Activated T-cell treated with anti-CD3 and anti-CD28 coated beads, Interleukin-2, amount 50 U/mL, for 48 hours (primary cell): Measurements from ENCODE around the gene DRC7.

Experiments
- DNase-seq, 2 experiments: peaks; one replicate each; pipeline ENCODE4 v3.0.0-alpha.2; 2020

The DRC7 gene, protein sequence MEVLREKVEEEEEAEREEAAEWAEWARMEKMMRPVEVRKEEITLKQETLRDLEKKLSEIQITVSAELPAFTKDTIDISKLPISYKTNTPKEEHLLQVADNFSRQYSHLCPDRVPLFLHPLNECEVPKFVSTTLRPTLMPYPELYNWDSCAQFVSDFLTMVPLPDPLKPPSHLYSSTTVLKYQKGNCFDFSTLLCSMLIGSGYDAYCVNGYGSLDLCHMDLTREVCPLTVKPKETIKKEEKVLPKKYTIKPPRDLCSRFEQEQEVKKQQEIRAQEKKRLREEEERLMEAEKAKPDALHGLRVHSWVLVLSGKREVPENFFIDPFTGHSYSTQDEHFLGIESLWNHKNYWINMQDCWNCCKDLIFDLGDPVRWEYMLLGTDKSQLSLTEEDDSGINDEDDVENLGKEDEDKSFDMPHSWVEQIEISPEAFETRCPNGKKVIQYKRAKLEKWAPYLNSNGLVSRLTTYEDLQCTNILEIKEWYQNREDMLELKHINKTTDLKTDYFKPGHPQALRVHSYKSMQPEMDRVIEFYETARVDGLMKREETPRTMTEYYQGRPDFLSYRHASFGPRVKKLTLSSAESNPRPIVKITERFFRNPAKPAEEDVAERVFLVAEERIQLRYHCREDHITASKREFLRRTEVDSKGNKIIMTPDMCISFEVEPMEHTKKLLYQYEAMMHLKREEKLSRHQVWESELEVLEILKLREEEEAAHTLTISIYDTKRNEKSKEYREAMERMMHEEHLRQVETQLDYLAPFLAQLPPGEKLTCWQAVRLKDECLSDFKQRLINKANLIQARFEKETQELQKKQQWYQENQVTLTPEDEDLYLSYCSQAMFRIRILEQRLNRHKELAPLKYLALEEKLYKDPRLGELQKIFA

DNA sequence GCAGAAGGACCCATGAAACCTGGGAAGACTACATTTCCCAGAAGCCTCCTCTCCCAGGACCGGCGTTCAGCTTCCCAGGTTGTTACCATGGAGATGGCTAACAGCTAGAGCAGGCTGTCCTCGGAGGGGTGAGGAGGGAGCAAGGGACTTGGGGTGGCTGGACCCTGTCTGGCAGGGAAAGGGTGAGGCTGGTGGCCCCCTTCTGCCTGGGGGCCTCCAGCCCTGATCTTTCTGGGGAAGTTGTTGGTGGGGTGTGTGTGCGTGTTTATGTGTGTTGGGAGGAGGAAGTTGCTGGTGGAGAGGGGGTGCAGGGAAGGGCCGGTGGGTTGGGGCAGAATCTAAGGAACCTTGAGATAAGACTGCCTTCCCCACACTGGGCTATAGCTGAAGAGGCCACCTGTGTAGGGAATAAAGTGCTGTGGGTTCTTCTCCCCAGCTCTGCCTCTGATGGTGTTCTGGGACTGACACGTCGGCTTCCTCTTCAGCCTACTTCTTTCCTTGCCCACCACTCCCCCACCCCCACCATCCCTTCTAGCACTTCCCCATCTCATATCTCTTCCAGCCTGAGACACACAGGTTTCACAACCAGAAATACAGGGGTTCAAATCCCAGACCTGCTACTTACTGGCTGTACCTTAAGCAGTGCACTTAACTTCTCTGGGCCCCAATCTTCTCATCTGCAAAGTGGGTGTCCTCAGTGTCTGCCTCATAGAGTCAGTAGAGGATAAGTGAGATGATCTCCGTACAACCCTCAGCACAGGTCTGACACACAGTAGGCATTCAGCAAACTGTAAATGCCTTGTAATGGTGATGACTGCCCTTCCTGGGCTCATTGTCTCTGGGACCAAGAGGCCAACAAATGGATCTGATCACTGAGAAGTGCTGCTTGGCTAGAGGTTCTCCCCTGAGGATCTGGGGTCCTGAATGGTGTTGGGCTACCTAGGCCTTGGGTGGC is at the start of gene DRC7:
DRC7 (plus strand) TSS at position 82 of the 955 bp plus-strand sequence. CDS start 3,144 bp downstream, outside the sequence.
- DNase-seq = peak; percentile 25 to 40

DNA sequence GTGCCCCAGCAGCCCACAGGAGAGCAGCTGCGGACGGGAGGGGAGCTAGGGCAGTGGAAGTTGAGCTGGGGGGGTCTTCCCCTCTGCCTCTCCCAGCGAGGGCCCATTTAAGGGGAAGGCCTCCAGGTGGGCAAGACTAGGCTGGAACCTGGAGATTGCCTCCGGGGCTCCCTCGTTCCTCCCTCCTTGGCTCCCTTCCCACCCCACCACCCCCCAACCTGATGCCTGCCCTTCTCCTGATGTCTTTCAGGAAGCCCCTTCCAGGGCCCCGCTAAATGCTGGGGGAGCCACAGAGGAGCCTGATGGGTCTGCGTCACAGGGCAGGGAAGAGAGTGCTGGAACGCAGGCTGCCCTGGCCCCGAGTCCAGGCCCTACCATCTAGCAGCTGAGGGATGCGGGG is 49.4 kb upstream of the DRC7 start:
- no peak for DNase-seq

DNA sequence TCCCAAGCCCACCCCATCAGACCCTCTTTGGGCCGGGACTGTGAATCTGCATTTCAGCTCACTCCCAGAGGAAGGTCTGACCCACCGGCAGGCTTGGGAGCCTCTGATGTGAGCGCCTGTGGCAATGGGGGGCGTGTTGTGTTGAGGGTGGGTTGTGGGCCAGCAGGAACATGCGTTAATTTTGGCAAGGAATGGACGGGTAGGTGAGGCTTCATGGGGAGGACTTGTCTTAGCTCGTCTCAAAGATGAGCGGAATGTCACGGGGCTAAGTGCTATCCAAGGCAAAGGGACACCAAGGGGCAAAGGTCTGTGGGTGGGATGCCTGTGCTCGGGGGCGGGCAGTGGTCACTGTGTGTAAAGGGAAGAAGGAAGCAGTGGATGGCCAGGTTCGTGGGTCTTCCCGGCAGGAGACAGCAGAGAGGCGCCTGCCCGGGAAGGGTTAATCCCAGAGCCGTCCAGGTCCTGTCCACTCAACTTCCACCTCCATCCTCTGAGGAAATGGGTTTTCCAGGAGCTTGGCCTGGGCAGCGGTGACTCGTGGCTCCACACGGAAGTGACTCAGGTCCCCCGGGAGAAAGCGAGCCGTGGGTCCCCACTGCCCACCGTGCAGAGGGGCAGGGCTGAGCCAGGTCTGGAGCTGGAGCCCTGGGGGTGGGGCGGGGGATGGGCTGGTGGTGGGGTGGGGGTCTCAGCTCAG is 48.8 kb upstream of the DRC7 start:
- no peak for DNase-seq

DNA sequence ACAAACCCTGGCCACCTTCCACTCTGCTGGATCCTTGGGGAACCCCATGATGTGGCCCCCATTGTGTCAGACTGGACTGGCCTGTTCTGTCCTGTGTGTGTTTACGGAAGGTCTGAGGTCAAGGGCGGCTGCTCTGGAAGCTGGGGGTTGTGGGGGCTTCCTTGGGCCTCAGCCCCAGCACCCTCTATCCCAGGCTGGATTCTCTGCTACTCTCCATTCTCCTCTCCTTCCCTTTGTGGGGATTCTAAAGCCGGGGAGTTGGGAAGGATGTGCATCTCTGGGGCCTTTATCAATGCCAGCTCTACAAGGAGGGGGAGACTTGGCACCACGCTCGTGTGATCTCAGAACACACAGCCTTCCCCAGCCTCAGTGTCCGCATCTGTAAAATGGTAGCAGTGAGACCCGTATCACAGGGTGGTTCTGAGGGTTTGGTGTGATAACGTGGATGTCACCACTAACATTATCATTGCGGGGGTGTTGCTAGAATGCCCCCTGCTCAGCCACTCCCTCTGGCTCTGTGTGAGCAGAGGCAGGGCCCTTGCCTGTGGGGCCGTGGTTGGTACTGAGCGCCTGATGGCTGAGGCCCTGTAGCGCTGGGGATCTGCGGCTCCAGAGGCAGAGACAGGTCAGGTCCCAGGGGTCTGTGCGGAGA is 48.1 kb upstream of the DRC7 start:
- DNase-seq = no peak

DNA sequence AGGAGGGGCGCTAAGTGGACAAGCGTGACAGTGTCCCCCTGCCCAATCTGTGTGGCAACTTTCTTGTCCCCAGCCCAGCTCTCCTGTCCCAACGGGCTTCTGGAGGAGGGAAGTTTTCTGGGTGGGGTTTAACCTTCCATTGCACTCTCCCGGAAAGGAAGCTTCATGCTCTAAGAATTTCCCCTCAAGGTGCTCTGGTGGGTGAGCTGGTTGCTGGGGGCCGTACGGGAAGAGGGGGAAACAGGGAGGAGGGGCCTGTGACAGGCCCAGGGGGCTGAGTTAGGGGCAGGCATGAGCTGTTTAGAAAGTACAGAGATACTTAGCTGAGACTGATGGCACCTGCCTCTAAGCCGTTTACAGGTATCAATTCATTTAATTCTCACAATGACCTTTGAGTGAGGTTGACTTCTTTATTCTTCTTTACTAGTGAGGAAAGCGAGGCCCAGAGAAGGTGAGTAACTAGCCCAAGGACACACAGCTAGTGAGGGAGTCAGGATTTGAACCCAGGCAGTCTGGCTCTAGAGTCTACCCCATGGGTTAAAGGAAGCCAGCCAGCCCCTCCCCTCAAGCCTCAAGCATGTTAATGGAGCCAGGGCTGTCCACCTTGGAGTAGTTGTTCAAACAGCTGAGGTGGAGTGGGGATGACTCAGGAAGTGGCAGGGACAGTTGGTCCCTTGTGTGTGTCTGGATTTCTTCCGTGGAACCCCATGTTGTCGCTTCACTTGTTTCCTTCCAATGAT is 47.3 kb upstream of the DRC7 start:
- DNase-seq = peak in 1 of 2 experiments; percentile 32

DNA sequence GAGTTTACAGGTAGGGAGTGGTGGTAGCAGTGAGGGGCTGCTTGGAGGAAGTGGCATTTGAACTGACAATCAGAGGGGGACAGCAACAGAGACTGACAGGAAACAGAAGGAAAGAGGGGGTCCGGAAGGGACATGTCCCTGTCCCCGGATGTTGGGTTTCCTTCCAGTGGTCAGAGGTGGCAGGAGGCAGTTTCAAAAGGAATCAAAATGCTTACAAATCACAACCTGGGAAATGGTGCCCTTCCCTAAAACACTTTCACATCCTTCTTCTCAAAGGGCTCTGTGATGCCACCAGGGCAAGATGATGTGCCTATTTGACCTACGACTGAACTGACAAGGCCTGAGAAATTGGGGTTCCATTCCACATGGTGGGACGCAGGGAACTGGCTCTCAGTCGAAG is 46.5 kb upstream of the DRC7 start:
- DNase-seq = no peak

DNA sequence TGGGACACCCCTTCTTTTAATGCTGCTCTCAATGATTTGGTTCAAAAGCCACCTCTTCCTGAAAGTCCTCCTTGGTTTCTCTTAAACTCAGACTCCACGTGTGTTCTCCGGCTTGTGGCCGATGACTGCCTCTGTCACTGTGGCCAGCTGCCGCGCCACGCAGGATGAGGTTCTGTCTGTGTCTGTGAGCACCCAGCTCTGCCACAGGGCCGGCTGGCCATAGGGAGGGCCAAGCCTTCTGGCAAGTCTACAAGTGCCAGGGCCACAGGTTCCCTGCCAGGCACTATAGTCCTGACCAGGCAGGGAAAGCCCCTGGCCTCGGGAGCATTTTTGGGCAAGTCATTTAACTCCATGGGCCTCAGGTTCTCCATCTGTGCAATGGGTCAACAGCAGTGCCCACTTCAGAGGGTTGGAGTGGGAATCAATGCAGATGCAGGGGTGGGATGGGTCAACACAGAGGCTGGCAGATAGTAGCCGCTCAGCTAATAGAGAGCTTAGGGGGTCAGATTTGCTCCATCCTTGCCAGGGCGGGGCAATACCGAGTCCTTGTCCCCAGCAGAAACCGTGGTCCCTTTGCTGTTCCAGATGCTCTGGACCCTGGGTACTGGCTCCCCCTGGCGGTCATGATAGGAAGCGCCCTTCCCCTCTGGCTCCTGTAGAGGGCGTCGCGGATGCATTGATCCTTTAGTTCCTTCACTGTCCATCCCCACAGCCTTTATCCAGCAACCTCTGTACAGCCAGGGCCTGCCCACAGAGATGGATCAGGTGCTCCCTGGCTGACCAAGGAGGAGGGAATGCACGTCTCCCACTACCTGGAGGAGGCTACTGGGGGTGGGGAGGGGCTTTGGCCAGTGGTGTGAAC is 45.8 kb upstream of the DRC7 start:
- DNase-seq = peak; percentile 96 to 97

DNA sequence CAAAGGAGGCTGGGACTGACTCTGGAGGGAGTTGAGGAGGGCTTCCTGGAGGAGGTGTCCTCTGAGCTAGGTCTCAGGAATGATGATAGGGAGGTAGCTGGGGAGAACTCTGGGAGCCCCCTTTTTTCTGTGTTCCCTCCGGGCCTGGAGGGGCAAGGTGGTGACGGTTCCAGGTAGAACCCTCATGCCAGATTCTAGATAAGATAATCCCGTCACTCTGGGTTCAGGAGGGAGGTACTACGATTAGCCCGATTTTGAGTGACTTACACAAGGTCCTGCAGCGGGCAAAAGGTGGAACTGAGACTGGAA is 45.2 kb upstream of the DRC7 start:
- DNase-seq = no peak

DNA sequence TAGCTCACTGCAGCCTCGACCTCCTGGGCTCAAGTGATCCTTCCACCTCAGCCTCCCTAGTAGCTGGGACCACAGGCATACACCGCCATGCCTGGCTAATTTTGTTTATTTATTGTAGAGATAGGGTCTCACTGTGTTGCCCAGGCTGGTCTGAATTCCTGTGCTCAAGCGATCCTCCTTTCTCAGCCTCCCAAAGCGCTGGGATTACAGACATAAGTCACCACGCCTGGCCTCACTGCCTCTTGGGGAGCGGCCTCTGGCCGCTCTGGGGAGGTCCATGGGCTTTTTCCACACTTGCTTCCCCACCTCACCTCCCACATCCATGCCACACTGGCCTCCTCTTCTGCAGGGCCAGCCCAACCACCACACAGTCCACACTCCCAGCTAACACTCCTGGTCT is 44.8 kb upstream of the DRC7 start:
- no peak for DNase-seq

DNA sequence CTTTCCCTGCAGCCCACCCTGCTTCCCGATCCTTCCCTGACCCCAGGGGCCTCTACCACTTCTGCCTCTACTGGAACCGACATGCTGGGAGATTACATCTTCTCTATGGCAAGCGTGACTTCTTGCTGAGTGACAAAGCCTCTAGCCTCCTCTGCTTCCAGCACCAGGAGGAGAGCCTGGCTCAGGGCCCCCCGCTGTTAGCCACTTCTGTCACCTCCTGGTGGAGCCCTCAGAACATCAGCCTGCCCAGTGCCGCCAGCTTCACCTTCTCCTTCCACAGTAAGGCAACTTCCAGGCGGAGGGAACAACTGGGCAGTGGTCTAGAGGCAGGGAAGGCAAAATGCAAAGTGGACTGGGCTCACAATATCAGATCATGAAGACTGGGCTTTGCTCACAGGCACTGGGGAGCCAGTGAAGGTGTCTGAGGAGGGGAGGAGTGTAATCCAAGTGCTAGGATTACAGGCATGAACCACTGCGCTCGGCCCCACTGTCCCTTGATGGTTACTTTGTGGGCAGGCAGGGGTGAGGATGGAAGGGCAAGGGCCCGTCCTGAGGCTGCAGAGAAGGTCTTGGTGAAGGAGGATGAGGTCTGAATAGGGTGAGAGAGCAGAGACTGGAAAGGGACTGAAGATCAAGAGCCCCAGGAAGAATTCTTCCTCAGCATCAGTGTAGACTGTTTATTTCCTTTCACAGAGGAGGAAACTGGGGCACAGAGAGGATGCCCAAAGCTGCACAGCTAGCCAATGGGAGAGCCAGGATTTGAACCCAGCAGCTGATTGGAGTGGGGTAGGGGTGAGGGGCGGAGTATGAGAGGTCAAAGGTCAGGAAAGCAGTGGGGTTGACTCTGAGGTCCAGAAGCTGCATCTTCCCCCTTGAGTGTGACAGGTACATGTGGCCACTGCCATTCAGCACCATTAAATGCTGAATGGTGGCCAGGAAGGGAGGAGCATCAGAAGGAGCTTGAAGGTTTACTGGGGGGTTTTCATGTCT is 43.0 kb upstream of the DRC7 start:
- DNase-seq = peak in 1 of 2 experiments; percentile 38

DNA sequence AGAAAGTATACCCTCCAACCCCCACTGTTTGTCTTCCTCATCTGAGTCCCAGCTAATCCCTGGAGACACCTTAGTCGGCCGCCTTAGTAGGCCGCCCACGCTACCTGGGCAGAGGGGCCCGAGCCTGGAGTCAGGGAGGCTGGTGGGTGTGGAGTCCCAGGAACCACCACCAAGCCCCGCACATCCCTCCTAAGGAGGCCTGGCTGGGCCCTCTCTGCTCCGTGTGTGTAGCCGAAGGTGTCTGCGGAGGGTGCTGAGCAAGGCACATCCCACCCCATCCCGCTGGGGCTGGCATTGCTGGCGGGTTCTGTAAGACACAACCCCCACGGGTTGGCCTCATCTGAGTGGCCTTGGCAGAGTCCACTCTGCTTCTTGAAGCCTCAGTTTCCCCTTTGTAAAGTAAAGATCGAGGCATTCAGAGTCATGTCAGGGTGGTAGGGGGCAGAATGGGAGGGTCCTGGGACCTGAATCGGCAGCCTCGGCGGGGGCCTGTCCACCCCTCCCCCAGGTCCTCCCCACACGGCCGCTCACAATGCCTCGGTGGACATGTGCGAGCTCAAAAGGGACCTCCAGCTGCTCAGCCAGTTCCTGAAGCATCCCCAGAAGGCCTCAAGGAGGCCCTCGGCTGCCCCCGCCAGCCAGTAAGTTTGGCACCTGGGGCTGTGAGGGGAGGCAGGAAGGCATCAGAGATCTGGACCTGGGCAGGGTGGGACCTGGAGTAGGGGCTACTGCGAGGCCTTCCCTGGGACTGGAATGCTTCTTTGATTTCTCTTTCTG is 41.7 kb upstream of the DRC7 start:
- DNase-seq = no peak

DNA sequence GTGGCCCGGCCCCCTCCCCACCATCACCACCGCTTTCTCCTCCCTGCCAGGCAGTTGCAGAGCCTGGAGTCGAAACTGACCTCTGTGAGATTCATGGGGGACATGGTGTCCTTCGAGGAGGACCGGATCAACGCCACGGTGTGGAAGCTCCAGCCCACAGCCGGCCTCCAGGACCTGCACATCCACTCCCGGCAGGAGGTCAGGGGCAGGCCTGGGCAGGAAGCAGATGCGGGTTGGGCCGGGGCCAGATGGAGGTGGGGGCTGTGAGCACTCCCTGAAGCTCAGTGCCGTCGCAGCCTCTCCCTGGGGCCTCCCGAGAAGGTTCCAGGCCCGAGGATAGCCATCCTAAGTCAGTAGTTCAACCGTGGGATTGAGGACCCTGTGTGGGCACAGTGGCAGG is 40.7 kb upstream of the DRC7 start:
- DNase-seq = no peak

DNA sequence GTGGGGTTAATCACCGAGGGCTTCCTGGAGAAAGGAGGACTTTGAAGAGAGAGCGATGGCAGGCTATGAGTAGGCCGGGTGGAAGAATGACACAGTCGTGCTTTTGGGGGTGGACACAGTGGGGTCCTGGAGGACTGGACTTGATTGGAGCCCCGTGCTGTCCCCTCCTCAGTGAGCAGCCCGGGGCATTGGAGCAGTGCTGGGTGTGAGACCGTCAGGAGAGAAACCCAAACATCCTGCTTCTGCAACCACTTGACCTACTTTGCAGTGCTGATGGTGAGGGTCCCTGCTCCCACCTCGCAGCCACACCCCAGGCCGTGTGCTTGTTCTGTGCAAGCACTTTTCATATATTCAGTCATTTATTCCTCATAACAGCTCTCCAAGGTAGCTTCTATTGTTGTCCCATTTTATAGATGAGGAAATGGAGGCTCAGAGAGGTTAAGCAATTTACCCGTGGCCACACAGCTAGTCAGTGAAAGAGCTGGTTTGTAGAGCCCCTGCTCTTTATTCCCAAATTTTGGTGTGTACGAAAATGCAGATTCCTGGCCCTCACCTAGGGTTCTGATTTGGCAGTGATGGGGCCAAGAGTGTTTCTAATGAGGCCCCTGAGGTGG is 38.2 kb upstream of the DRC7 start:
- DNase-seq = no peak

DNA sequence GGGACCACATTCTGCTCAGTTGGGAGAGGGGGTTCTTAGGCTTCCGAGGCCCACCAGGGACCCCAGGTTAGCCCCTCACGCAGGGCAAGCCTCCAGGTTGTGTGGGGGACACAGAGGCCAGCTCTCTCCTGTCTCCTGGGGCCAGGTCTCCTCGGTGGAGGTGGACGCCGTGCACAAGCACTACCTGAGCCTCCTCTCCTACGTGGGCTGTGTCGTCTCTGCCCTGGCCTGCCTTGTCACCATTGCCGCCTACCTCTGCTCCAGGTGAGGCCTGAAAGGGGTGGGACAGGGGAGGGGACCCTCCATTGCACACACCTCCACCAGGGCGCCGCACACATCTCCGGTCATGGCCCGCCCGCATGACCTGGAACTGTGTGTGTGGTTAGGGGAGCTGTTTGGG is 37.4 kb upstream of the DRC7 start:
- no peak for DNase-seq

DNA sequence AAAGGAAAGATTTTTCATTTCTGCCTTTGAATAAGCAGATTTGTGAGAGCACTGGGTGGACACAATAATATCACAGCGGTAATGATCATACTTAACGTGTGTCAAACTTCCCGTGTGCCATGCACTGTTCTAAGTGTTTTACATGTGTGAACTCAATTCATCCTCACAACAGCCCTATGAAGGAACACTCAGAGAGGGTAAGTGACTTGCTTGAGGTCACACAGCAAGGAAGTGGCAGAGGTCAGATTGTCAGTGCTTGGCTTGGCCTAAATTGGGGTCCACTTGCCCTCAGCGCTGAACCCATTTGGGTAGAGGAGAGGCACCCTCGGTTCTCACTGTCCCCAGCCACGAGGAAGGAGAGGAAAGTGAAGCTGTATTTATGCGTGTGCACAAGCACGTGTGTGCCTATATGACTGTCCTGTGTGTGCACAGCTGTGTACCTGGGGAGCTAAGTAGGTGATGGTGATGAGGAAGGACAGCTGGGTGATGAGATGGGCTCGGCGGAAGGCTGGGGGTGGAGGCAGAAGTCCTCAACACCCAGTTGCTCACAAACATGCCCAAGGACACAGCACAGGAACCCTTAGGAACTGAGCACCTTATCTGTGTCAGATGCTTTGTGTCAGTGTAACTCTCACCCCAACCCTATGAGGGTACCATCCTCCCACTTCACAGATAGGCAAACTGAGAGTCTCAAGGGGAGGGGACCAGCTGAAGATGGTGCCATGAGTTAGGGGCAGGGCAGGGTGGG is 36.3 kb upstream of the DRC7 start:
- no peak for DNase-seq

DNA sequence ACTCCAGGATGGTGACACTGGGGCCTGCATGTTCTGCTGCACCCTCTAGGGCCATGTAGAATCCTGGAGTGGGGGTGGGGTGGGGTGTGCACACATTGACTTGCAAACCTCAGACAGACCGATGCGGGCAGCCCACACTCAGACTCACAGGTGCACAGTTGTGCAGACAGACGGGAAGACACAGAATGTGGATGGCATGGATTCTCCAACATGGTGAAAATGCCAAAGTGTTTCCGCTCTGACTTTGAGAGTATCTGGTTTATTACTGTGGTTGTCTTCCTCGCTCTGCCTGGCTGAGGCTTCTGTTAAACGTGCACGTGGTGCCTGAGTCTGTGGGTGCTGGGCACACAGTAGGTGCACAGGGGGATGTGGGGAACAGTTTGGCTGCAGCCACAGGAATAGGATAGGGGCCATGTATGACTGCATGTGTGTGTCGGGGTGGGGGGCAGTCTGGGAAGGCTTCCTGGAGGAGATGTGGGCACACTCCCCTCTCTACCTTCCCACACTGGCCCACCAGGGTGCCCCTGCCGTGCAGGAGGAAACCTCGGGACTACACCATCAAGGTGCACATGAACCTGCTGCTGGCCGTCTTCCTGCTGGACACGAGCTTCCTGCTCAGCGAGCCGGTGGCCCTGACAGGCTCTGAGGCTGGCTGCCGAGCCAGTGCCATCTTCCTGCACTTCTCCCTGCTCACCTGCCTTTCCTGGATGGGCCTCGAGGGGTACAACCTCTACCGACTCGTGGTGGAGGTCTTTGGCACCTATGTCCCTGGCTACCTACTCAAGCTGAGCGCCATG is 35.5 kb upstream of the DRC7 start:
- DNase-seq = no peak
